ENCODE data around the gene TPI1. TPM values are rescaled to one million over a fixed set of nuclear protein-coding genes. Genes with fewer than 3 reads are reported as not detected.
"Not testable (repeated sequence)": the region's sequence is repeated elsewhere in the genome, so short reads cannot be mapped to it uniquely, and the experiment has no call there.

Gene TPI1
- total RNA-seq, 4 donors from 2014 or later, result 363 to 700 (median 468) TPM

DNA sequence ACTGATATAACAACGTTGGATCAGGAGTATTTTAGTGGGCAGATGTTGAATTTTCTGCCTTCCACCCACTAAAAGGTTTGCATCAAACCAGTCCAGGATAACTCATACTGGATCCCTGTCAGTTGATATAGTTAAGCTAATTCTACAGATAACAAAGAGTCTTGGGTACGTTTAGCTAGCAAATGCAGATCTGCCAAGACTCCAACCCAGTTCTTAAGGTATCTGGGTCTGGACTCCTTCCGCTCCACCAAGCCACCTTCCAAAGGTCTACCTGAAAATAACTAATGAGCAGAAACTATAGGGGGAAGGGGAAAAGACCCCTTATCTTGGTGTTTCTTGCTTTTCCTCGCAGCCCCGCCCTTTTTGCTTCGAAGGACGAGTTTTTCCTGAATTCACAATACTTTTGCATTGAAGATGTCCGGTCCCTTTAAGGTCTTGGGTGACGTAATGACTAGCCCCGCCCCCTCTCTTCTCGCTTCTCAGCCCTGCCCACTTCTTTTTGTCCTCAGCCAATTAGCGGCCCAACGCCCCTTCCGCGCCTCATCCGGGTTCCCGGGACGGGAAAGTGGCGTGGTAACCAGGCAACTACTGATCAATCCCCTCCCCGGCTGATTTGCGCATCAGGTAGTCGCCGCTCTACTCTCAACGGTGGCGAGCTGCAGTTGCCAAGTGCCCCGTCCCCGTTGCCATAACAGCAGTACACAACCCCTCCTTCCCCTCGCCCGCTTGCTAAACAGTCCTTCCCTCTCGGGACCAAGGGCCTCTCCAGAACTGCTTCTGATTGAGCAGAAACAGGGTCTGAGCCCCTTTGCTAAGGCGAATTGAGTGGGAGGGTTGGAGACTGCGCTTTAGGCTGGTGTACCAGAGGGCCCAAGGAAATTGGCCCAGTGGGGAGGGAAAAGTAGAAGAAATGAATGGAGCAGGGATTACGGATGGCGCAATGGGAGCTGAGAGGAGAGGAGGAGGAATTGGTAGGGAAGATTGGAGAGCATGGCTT, 37.2 kb downstream of the TPI1 start, which contains the start of gene LRRC23:
Gene LRRC23, plus strand, starts transcription at position 543 of the 997 bp plus-strand sequence. CDS start 812 bp downstream, outside the sequence.
- Histone ChIP-seq H3K27ac (peak within 1 kb of the TSS; percentile 68 to 89 (median 70)), H3K4me1 (peaks cover 18 to 20% of the 10 kb centered on the region in 2 donors), H3K36me3 (no peaks in the 10 kb centered on the region), H3K27me3 (no peaks in the 10 kb centered on the region), H3K9me3 (no peaks in the 10 kb centered on the region), H3K4me3 (replicated peaks in 1 of 3) (peak within 1 kb of the TSS; percentile 11 to 80 (median 53))
- TF ChIP-seq, protein P1, sequence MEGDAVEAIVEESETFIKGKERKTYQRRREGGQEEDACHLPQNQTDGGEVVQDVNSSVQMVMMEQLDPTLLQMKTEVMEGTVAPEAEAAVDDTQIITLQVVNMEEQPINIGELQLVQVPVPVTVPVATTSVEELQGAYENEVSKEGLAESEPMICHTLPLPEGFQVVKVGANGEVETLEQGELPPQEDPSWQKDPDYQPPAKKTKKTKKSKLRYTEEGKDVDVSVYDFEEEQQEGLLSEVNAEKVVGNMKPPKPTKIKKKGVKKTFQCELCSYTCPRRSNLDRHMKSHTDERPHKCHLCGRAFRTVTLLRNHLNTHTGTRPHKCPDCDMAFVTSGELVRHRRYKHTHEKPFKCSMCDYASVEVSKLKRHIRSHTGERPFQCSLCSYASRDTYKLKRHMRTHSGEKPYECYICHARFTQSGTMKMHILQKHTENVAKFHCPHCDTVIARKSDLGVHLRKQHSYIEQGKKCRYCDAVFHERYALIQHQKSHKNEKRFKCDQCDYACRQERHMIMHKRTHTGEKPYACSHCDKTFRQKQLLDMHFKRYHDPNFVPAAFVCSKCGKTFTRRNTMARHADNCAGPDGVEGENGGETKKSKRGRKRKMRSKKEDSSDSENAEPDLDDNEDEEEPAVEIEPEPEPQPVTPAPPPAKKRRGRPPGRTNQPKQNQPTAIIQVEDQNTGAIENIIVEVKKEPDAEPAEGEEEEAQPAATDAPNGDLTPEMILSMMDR (IDR thresholded peaks at IDR 0.05), result peak in 1 of 6 experiments; percentile 5
- peak; percentile 70 to 77 for TF ChIP-seq POLR2A (IDR thresholded peaks at IDR 0.05)
- intact Hi-C loops (cut with DNase I), result no loop called here
- peak; percentile 99 for DNase-seq
- 5 to 6% methylated on average over 34 of the region's 34 CpGs for WGBS, 2 donors

DNA sequence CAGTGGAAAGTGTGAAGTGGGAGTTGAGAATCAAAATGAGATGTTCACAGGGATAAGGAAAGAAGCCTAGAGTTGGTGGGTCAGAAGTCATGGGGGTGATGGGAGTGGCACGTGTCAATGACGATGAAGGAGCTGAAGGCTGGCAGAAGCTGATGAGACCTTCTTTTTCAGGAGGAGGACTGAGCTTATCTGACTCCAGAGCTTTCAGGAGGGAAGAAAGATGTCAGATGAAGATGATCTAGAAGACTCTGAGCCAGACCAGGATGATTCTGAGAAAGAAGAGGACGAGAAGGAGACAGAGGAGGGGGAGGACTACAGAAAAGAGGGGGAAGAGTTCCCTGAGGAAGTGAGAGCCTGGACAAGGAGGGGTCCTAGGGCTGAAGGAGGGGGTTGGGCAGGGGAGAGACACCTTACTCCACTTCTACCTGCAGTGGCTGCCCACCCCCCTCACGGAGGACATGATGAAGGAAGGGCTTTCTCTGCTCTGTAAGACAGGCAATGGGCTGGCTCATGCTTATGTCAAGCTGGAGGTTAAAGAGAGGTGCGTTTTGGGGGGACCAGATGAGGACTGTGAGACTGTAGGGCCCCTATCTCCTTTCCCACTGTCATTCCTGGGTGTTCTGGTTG, 38.2 kb downstream of the TPI1 start:
- Histone ChIP-seq H3K4me3 (replicated peaks in 1 of 3) (peak overlapping the region in 1 of 3 donors; percentile 53), H3K4me1 (peaks cover 9 to 10% of the 10 kb centered on the region in 2 donors), H3K36me3 (no peaks in the 10 kb centered on the region), H3K27me3 (no peaks in the 10 kb centered on the region), H3K27ac (peak overlapping the region; percentile 68 to 89 (median 70)), H3K9me3 (no peaks in the 10 kb centered on the region)
- TF ChIP-seq, protein P1 (IDR thresholded peaks at IDR 0.05), result no peak
- no peak for TF ChIP-seq POLR2A (IDR thresholded peaks at IDR 0.05)
- WGBS, 2 donors, result 56 to 64% methylated on average over 5 of the region's 5 CpGs
- intact Hi-C loops (cut with DNase I), result no loop called here
- DNase-seq, result no peak

DNA sequence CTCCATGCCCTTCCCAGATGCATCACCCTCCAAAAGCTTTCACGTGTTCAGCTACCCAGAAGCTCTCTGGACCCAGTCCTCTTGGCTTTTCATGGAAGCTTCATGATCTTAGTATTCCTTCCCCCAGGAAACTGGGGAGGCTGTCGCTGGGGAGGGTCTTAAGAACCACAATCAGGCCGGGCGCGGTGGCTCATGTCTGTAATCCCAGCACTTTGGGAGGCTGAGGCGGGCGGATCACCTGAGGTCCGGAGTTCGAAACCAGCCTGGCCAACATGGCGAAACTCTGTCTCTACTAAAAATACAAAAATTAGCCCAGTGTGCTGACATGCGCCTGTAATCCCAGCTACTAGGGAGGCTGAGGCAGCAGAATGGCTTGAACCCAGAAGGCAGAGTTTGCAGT, 40.8 kb downstream of the TPI1 start:
- intact Hi-C loops (cut with DNase I); H3K27me3 ChIP-seq; H3K4me3 ChIP-seq (replicated peaks in 1 of 3); DNase-seq; H3K9me3 ChIP-seq; H3K27ac ChIP-seq; H3K36me3 ChIP-seq: not testable (repeated sequence)
- H3K4me1 ChIP-seq, result peaks cover 9 to 10% of the 10 kb centered on the region in 2 donors
- 96 to 98% methylated on average over 9 to 11 of the region's 11 CpGs for WGBS, 2 donors

DNA sequence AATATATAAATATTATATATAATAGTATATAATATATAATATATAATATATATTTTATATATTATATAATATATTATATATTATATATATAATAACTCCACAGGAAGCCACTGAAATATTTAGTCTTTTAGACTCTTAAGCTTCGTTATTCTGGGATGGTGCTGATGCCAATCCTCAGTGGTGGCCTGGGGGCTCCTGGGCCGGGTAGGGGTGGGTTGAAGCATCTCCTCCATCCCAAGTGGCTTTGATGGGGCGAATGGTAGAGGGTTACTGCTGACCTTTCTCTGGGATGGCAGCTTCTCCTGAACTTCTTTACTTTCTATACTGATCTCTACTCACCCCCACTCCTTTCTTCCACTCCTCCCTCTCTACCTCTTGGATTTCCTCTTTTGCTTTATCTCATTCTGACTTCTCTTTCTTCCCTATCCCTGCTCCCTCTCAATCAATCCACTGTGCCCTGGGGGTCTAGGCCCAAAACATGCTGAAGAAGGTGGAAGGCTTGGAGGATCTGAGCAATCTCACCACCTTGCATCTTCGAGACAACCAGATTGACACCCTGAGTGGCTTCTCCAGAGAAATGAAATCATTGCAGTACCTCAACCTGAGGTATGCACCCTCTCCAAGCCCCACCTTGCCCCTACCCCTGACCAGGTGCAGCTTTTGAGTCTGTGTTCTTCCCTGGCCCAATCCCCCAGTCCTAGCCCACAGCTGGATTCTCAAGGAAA, 42.3 kb downstream of the TPI1 start:
- 78 to 90% methylated on average over 4 of the region's 4 CpGs for WGBS, 2 donors
- Histone ChIP-seq H3K36me3 (no peaks in the 10 kb centered on the region), H3K4me1 (peaks cover 10 to 13% of the 10 kb centered on the region in 2 donors), H3K4me3 (replicated peaks in 1 of 3) (no peak overlapping the region), H3K27me3 (no peaks in the 10 kb centered on the region), H3K27ac (no peak overlapping the region), H3K9me3 (no peaks in the 10 kb centered on the region)
- intact Hi-C loops (cut with DNase I), result loop anchor here (5.0 kb wide), 1 partner anchor 37 kb away; the partner anchor contains the start of gene SPSB2
- no peak for DNase-seq
- TF ChIP-seq POLR2A (IDR thresholded peaks at IDR 0.05), result no peak
- TF ChIP-seq, protein P1 (IDR thresholded peaks at IDR 0.05), result no peak

All from thyroid gland (tissue), 4 donors.